GM12878 (cell line): ENCODE data around the gene LRP4. TPM values are rescaled to one million over a fixed set of nuclear protein-coding genes. Genes with fewer than 3 reads are reported as not detected.

Experiments used
- ATAC-seq: fragments of 200-7000 bp; cut with Tn5 transposase; 3 replicates; pipeline ENCODE4 v1.9.1; 2020; ENCODE audit warnings: mild to moderate bottlenecking, moderate library complexity
- BruUV-seq: library from RNA; stranded (reverse); fragments of 400-500 nt; replicated peaks from 2 replicates; lab custom pipeline; 2021; lab: Mats Ljungman, UMichigan
- CTCF ChIA-PET: fragments of 300-600 bp; sonication (Branson Sonifier 250); formaldehyde crosslinking; extraction: SDS; loops from one replicate; lab custom pipeline; 2021; ENCODE audit warnings: inconsistent platforms; lab: Yijun Ruan, JAX
- POLR2A ChIA-PET: fragments of 350-600 bp; formaldehyde crosslinking; extraction: SDS; loops from one replicate; lab custom pipeline; 2021; ENCODE audit warnings: inconsistent platforms; lab: Charles Lee
- RAD21 ChIA-PET: fragments of 300-600 bp; sonication (Branson Sonifier 250); formaldehyde crosslinking; loops from one replicate; lab custom pipeline; 2023; ENCODE audit warnings: antibody characterized with exemption; ENCODE audit not compliant: unreplicated experiment; lab: Charles Lee
- SMC1A ChIA-PET: fragments of 300-600 bp; sonication (Branson Sonifier 250); formaldehyde crosslinking; loops from one replicate; lab custom pipeline; 2023; ENCODE audit not compliant: unreplicated experiment, uncharacterized antibody; lab: Charles Lee
- DNase-seq: peaks from one replicate; pipeline ENCODE4 v3.0.0-alpha.2; 2011; ENCODE audit warnings: low read depth, low spot score
- FAIRE-seq: peaks from 3 replicates; lab custom pipeline; 2011; peaks lifted over from hg19 to GRCh38; lab: Jason Lieb, UNC
- H2AFZ ChIP-seq: 2 replicates; pipeline ENCODE4 v1.6.0; 2011; ENCODE audit warnings: low read depth, low read length, control low read depth; ENCODE audit not compliant: control insufficient read depth
- H3K27ac ChIP-seq: 2 replicates; pipeline ENCODE4 v1.5.1; 2011; ENCODE audit warnings: control low read depth; ENCODE audit not compliant: control insufficient read depth, insufficient read depth
- H3K27me3 ChIP-seq, 2 experiments: replicated peaks in 1 of 2; 2 replicates each; pipeline versions ENCODE4 v1.6.0 to v1.6.1; 2011; ENCODE audit warnings: low read length in 1 of 2; ENCODE audit not compliant: control insufficient read depth in 2 of 2, insufficient read depth in 2 of 2
- H3K36me3 ChIP-seq, 2 experiments: 2 replicates each; pipeline ENCODE4 v1.5.1; 2011; ENCODE audit warnings: low read length in 1 of 2; ENCODE audit not compliant: control insufficient read depth in 2 of 2, insufficient read depth in 2 of 2
- H3K4me1 ChIP-seq: 2 replicates; pipeline ENCODE4 v1.6.1; 2011; ENCODE audit warnings: mild to moderate bottlenecking, low read length, moderate library complexity, mixed read lengths; ENCODE audit not compliant: control insufficient read depth, insufficient read depth
- H3K4me2 ChIP-seq: 2 replicates; pipeline ENCODE4 v1.6.0; 2011; ENCODE audit warnings: control low read depth; ENCODE audit not compliant: control insufficient read depth, insufficient read depth
- H3K4me3 ChIP-seq: fragments of 200-600 bp; sonication (generic); 2 replicates; pipeline ENCODE4 v1.5.1; 2016
- H3K79me2 ChIP-seq: 2 replicates; pipeline ENCODE4 v1.6.0; 2011; ENCODE audit warnings: low read length; ENCODE audit not compliant: control insufficient read depth, insufficient read depth
- H3K9ac ChIP-seq: 2 replicates; pipeline ENCODE4 v1.8.0; 2011; ENCODE audit warnings: low read length, control low read depth, mixed read lengths; ENCODE audit not compliant: control insufficient read depth, insufficient read depth
- H3K9me3 ChIP-seq: replicated peaks from 3 replicates; pipeline ENCODE4 v1.5.1; 2011; ENCODE audit warnings: mild to moderate bottlenecking, low read length; ENCODE audit not compliant: control insufficient read depth, insufficient read depth
- H4K20me1 ChIP-seq: 2 replicates; pipeline ENCODE4 v1.6.0; 2011; ENCODE audit not compliant: control insufficient read depth, insufficient read depth
- ATF3 ChIP-seq: IDR thresholded peaks from 2 replicates; pipeline ENCODE4 v1.6.1; 2011; ENCODE audit warnings: low read depth, mild to moderate bottlenecking, low read length, moderate library complexity, borderline replicate concordance; ENCODE audit errors: extremely low read depth
- CEBPZ ChIP-seq: fragments of 150-350 bp; IDR thresholded peaks from 2 replicates; pipeline ENCODE4 v1.6.1; 2016; ENCODE audit warnings: low read depth, low read length
- CTCF ChIP-seq, 3 experiments: IDR thresholded peaks in 2 of 3; conservative IDR thresholded peaks in 1 of 3; 2 replicates each; pipeline ENCODE4 v1.5.1; 2011; ENCODE audit warnings: low read depth in 3 of 3, low read length in 3 of 3, mild to moderate bottlenecking in 3 of 3, control low read depth in 2 of 3, moderate library complexity in 2 of 3, inconsistent platforms in 1 of 3, mixed read lengths in 1 of 3; ENCODE audit not compliant: control insufficient read depth in 2 of 3, insufficient read depth in 1 of 3; ENCODE audit errors: extremely low read depth in 1 of 3
- ELK1 ChIP-seq: IDR thresholded peaks from 2 replicates; pipeline ENCODE4 v1.6.1; 2012; ENCODE audit warnings: low read depth, low read length, improper control_type of control experiment
- MXI1 ChIP-seq: fragments of 150-350 bp; IDR thresholded peaks from 2 replicates; pipeline ENCODE4 v1.6.1; 2011; ENCODE audit warnings: low read depth, mild to moderate bottlenecking, inconsistent platforms, low read length, improper control_type of control experiment
- RELA ChIP-seq: fragments of 450-650 bp; IDR thresholded peaks from 2 replicates; pipeline ENCODE4 v1.8.0; 2014; ENCODE audit warnings: borderline replicate concordance; ENCODE audit not compliant: partially characterized antibody
- SUPT20H ChIP-seq: IDR thresholded peaks from 2 replicates; pipeline ENCODE4 v1.6.1; 2011; ENCODE audit warnings: low read depth, mild to moderate bottlenecking, low read length, moderate library complexity, borderline replicate concordance; ENCODE audit not compliant: control insufficient read depth
- ZBTB4 ChIP-seq: fragments of 450-650 bp; formaldehyde crosslinking; IDR thresholded peaks from 2 replicates; pipeline ENCODE4 v1.4.0; 2022; ENCODE audit warnings: mild to moderate bottlenecking, moderate library complexity
- whole genome bisulfite sequencing: methylation state at CpG from one replicate; pipeline ENCODE4 v1.1.6; 2016; ENCODE audit warnings: low lambda C conversion rate; ENCODE audit not compliant: insufficient replicate concordance, insufficient coverage; ENCODE audit errors: missing lambda C conversion rate; 5-methylcytosine and 5-hydroxymethylcytosine counted together
- in situ Hi-C: fragments of 300-500 bp; cut with MboI; formaldehyde crosslinking; loops from 9 replicates; pipeline ENCODE4 v1.14.3; 2018; ENCODE audit warnings: mixed read lengths
- intact Hi-C: fragments of 100-400 bp; cut with micrococcal nuclease; formaldehyde crosslinking; loops from one replicate; pipeline ENCODE4 v1.14.2; 2022; ENCODE audit not compliant: unreplicated experiment
- polyA plus RNA-seq, 11 experiments: library from polyadenylated mRNA; depleted of rRNA in 4 of 11; unstranded in 6 of 11; stranded (reverse) in 5 of 11; fragments of >200 nt; fragmentation: Nextera tagmentation in 4 of 11; fragmentation: Illumina TruSeq in 1 of 11; extraction: Ambion mirVana in 4 of 11; extraction: Trizol in 1 of 11; gene quantifications; 1 replicate in 1 of 11; 2 replicates in 10 of 11; pipeline versions ENCODE4 v1.2.1 to v1.2.3, GENCODE V29; 2011 to 2016; ENCODE audit warnings: inconsistent platforms in 2 of 11, missing spikeins in 2 of 11, low read depth in 1 of 11
- total RNA-seq, 4 experiments: library from RNA; depleted of rRNA in 3 of 4; stranded (reverse); fragments of >200 nt in 3 of 4; fragmentation: Illumina TruSeq in 1 of 4; extraction: Trizol in 1 of 4; gene quantifications; 2 replicates each; pipeline versions ENCODE4 v1.2.1 to v1.2.3, GENCODE V29; 2013 to 2021

Gene LRP4
- total and polyA plus RNA-seq, 10 of the 15 experiments (the other 5 are each of a cell fraction or from before 2014, with no cell fraction given), result under 0.01 to 0.06 (median 0.03) TPM; not detected in 6

- no peak for TF ChIP-seq CEBPZ
- TF ChIP-seq ATF3, result no peak
Observed at GRCh38 chr11:46947399-46948077, 29.2 kb upstream of the LRP4 start (continued).

GRCh38 chr11:46944356-46945075 lies 26.2 kb upstream of the LRP4 start:
- Histone ChIP-seq H3K27ac (no peak overlapping the region), H2AFZ (no peak overlapping the region), H3K4me1 (no peaks in the 10 kb centered on the region), H3K79me2 (no peaks in the 10 kb centered on the region; the same call in 1 of the 2 replicates), H3K9me3 (no peaks in the 10 kb centered on the region), H3K4me3 (no peak overlapping the region), H3K27me3 (no peaks in the 10 kb centered on the region), H4K20me1 (no peaks in the 10 kb centered on the region), H3K9ac (no peak overlapping the region), H3K4me2 (no peak overlapping the region), H3K36me3 (no peaks in the 10 kb centered on the region)
- DNase-seq (no peak), ATAC-seq (no peak), FAIRE-seq (no peak)
- ChIA-PET CTCF (interaction anchor here (0.7 kb wide), 1 partner anchor 14 kb away, joined by 3 read pairs; no protein-coding TSS in a partner anchor), POLR2A (no interaction called here), SMC1A (interaction anchor here (0.6 to 0.9 kb wide), 2 partner anchors 19 to 1700 kb away, joined by 3 to 4 read pairs; no protein-coding TSS in a partner anchor), RAD21 (no interaction called here)
- WGBS, result 95% methylated on average over 4 of the region's 4 CpGs
- in situ Hi-C loops, result no loop called here
- no TSS peak for BruUV-seq
- intact Hi-C loops, result no loop called here
- TF ChIP-seq SUPT20H (no peak), ELK1 (no peak), RELA (no peak), MXI1 (no peak), ZBTB4 (CRISPR knock-in tag) (no peak), CTCF (IDR thresholded peaks at IDR 0.05 in 2 of 3, conservative IDR thresholded peaks at IDR 0.05 in 1 of 3; ENCODE audit: control insufficient read depth in 2 of 3, extremely low read depth in 1 of 3, insufficient read depth in 1 of 3, low read depth in 3 of 3, low read length in 3 of 3) (no peak)
